MM.1S (cell line): Measurements from ENCODE around the gene RGS17.

Source experiments
- CTCF ChIP-seq: fragments of 300-600 bp; sonication (generic); IDR thresholded peaks from 2 replicates; pipeline ENCODE4 v1.5.1; 2016; ENCODE audit warnings: antibody characterized with exemption, low read length, mixed read lengths
- EZH2phosphoT487 ChIP-seq: fragments of 300-600 bp; sonication (generic); IDR thresholded peaks from 2 replicates; pipeline ENCODE4 v1.6.1; 2018; ENCODE audit warnings: antibody characterized with exemption, low read length

GRCh38 chr6:153121311-153121710 is 9.8 kb downstream of the RGS17 start:
- TF ChIP-seq CTCF (no peak), EZH2phosphoT487 (no peak)
